ENCODE measurements around the gene TMOD2.

Gene TMOD2

DNA sequence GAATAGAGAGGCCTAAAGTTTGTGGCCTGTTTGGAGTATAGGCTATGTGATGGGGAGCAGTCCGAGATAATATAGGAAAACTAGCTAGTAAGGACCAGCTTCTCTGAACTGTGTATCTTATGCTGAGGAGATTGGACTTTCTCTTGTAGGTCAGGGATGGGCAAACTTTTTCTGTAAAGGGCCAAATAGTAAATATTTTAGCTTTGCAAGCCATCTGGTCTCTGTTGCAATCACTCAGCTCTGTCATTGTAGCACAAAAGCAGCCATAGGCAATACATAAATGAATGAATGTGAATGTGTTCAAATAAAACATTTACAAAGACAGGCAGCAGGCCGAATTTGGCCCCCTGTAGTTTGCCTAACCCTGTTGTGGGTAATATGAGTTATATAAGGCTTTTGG is 102.6 kb downstream of the TMOD2 start:
- Histone ChIP-seq H3K4me1 (ENCODE audit: control insufficient read depth, insufficient read depth, low read length) (no peaks in the 10 kb centered on the region), H3K27ac (ENCODE audit: insufficient read depth, low read depth, low read length, poor library complexity, severe bottlenecking) (no peak overlapping the region), H3K9me3 (ENCODE audit: control insufficient read depth, low read length) (no peaks in the 10 kb centered on the region), H3K4me3 (ENCODE audit: insufficient read depth, low read depth, low read length) (no peak overlapping the region), H3K27me3 (ENCODE audit: control insufficient read depth, insufficient read depth, low read length, poor library complexity, severe bottlenecking) (no peaks in the 10 kb centered on the region), H3K36me3 (ENCODE audit: control insufficient read depth, insufficient read depth, low read length) (no peaks in the 10 kb centered on the region)
- 62 to 69% methylated on average over 2 of the region's 2 CpGs for WGBS, 2 experiments

DNA sequence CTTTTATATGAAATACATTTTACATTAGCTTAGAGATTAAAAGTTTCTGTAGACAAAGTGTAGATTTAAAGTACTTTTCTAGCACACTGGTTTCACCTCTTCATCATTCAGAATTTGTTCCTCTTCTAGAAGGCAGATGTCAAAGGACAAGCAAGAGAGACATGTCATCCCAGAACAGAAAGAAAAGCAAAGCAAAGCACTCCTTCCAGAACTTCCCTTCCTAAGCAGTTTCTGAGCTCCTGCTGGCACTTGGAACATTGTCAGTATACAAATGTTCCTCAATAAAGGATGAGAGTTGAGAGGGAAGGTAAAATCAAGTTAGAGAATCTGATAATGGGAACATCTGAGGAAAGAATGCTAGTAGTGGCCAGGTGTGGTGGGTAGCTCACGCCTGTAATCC is 104.2 kb downstream of the TMOD2 start:
- H3K4me3 ChIP-seq (ENCODE audit: insufficient read depth, low read depth, low read length) = no peak overlapping the region
- 79 to 84% methylated on average over 1 of the region's 1 CpG for WGBS, 2 experiments

DNA sequence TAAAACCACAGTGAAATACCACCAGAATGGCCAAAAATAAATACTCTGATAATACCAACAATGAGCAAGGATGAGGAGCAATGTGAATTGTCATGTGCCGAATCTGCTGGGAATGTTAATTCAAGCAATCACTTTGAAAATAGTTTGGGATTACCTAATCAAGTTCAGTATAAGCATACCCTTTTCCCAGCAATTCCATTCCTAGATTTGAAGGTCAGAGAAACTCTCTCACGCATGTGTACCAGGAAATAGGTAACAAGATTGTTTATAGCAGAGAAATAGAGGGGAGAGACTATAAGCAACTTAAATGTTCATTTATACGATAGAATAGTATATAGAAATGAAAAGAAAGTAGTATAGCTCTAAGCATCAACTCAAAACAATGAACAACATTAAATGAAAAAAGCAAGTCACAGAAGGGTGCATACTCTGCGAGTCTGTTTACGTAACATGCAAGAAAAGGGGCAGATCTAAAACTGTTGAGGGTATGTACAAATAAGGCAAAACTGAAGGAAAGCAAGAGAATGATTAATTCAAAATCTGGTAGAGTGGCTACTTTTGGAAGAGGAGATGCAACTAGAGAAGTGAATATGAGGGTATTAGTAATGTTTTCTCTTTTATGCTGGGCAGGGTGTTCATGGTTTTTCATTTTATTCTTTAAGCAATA is 105.5 kb downstream of the TMOD2 start:
- Histone ChIP-seq H3K4me3 (ENCODE audit: insufficient read depth, low read depth, low read length) (no peak overlapping the region), H3K9me3 (ENCODE audit: control insufficient read depth, low read length) (no peaks in the 10 kb centered on the region), H3K27ac (ENCODE audit: insufficient read depth, low read depth, low read length, poor library complexity, severe bottlenecking) (no peak overlapping the region), H3K36me3 (ENCODE audit: control insufficient read depth, insufficient read depth, low read length) (no peaks in the 10 kb centered on the region), H3K4me1 (ENCODE audit: control insufficient read depth, insufficient read depth, low read length) (no peaks in the 10 kb centered on the region), H3K27me3 (ENCODE audit: control insufficient read depth, insufficient read depth, low read length, poor library complexity, severe bottlenecking) (no peaks in the 10 kb centered on the region)
- WGBS, 2 experiments = 93 to 95% methylated on average over 3 to 5 of the region's 5 CpGs

More for the DNA sequence above, 104.2 kb downstream of the TMOD2 start:
- Histone ChIP-seq H3K9me3 (ENCODE audit: control insufficient read depth, low read length) (no peaks in the 10 kb centered on the region), H3K27me3 (ENCODE audit: control insufficient read depth, insufficient read depth, low read length, poor library complexity, severe bottlenecking) (no peaks in the 10 kb centered on the region), H3K36me3 (ENCODE audit: control insufficient read depth, insufficient read depth, low read length) (no peaks in the 10 kb centered on the region), H3K27ac (ENCODE audit: insufficient read depth, low read depth, low read length, poor library complexity, severe bottlenecking) (no peak overlapping the region), H3K4me1 (ENCODE audit: control insufficient read depth, insufficient read depth, low read length) (no peaks in the 10 kb centered on the region)

DNA sequence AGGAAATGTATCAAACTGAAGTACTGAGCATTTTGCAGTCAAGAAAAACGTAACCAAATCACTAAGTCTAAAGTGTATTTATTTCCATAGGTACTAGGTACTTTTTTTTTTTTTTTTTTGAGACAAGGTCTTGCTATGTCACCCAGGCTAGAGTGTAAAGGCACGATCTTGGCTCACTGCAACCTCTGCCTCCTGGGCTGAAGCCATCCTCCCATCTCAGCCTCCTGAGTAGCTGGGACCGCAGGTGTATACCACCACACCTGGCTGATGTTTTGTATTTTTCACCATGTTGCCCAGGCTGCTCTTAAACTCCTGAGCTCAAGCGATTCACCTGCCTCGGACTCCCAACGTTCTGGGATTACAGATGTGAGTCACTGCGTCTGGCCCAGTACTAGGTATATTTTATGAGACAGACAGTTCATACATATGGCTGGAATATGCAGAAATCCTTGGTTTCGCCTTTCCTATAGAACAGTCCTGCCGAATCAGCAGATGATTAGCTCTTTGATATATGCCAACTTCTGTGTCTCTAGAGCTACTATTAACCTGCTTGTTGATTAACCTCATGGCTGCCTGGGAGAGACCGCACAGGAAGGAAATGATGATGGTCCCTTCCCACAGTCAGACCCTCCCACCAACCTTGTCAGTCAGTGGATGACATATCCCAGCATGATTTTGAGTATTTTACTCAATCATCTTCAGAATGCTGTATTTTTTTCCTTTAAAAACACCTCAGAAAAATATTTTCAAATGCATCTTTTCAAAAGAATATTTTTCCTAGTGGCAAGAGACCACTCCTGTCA is 110.4 kb downstream of the TMOD2 start:
- Histone ChIP-seq H3K27ac (ENCODE audit: insufficient read depth, low read depth, low read length, poor library complexity, severe bottlenecking) (no peak overlapping the region), H3K27me3 (ENCODE audit: control insufficient read depth, insufficient read depth, low read length, poor library complexity, severe bottlenecking) (no peaks in the 10 kb centered on the region), H3K36me3 (ENCODE audit: control insufficient read depth, insufficient read depth, low read length) (peaks cover 5% of the 10 kb centered on the region), H3K4me3 (ENCODE audit: insufficient read depth, low read depth, low read length) (no peak overlapping the region), H3K9me3 (ENCODE audit: control insufficient read depth, low read length) (no peaks in the 10 kb centered on the region), H3K4me1 (ENCODE audit: control insufficient read depth, insufficient read depth, low read length) (no peaks in the 10 kb centered on the region)
- 92 to 94% methylated on average over 9 to 10 of the region's 10 CpGs for WGBS, 2 experiments

DNA sequence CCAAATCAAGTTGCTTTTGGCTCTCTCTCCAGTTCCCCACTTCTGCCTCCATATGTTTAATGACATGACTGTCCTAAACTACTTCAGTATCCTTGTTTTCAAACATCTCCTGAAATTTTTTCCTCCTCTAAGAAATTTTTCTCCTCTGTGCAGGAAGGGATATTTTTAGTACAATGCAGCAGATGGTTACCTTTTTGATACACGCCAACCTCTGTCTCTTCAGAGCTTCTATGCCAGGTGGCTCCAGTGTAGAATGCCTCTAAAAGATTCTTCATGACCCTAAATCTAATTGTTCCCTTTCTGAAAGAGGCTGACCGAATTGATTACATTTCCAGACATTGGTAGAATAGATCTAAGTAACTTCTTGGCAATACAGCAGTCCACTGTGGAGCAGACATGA is 111.7 kb downstream of the TMOD2 start:
- no peak overlapping the region for H3K27ac ChIP-seq (ENCODE audit: insufficient read depth, low read depth, low read length, poor library complexity, severe bottlenecking)
- H3K36me3 ChIP-seq (ENCODE audit: control insufficient read depth, insufficient read depth, low read length) = peaks cover 5% of the 10 kb centered on the region
- no peak overlapping the region for H3K4me3 ChIP-seq (ENCODE audit: insufficient read depth, low read depth, low read length)
- 89 to 97% methylated on average over 2 of the region's 2 CpGs for WGBS, 2 experiments
- no peaks in the 10 kb centered on the region for H3K27me3 ChIP-seq (ENCODE audit: control insufficient read depth, insufficient read depth, low read length, poor library complexity, severe bottlenecking)
- H3K9me3 ChIP-seq (ENCODE audit: control insufficient read depth, low read length) = no peaks in the 10 kb centered on the region
- no peaks in the 10 kb centered on the region for H3K4me1 ChIP-seq (ENCODE audit: control insufficient read depth, insufficient read depth, low read length)

DNA sequence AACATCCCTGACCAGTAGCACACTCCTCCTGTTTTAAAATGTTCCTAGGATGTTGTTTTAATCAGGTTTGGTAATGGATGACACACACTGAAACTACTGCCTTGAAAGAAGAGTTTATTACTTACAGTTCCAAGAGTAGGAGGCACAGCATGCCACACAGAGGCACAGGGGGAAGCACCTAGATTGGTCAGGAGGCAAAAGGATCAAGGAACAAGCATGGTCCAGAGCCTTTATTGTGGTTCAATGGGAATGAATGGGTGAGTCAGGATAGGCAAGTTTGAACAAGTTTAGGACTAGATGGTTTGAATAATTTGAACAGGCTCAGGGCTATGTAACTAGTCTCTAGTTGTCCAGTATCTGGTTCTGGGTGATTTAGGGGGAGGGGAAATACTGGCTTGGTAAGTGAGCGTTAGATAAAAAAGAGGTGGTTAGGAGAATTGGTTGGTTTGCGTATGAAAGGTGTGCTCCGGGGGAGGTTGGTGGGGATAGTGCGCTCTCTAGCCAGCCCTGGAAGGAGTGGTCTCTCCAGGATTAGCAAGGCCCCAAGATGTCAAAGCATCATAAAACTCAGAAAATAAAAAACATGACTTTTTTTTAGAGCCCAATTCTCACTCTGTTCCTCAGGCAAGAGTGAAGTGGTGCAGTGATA is 113.1 kb downstream of the TMOD2 start:
- H3K27me3 ChIP-seq (ENCODE audit: control insufficient read depth, insufficient read depth, low read length, poor library complexity, severe bottlenecking) = no peaks in the 10 kb centered on the region
- no peak overlapping the region for H3K4me3 ChIP-seq (ENCODE audit: insufficient read depth, low read depth, low read length)
- no peaks in the 10 kb centered on the region for H3K4me1 ChIP-seq (ENCODE audit: control insufficient read depth, insufficient read depth, low read length)
- WGBS, 2 experiments = 77 to 82% methylated on average over 4 of the region's 4 CpGs
- no peaks in the 10 kb centered on the region for H3K9me3 ChIP-seq (ENCODE audit: control insufficient read depth, low read length)
- no peak overlapping the region for H3K27ac ChIP-seq (ENCODE audit: insufficient read depth, low read depth, low read length, poor library complexity, severe bottlenecking)
- peaks cover 5% of the 10 kb centered on the region for H3K36me3 ChIP-seq (ENCODE audit: control insufficient read depth, insufficient read depth, low read length)

DNA sequence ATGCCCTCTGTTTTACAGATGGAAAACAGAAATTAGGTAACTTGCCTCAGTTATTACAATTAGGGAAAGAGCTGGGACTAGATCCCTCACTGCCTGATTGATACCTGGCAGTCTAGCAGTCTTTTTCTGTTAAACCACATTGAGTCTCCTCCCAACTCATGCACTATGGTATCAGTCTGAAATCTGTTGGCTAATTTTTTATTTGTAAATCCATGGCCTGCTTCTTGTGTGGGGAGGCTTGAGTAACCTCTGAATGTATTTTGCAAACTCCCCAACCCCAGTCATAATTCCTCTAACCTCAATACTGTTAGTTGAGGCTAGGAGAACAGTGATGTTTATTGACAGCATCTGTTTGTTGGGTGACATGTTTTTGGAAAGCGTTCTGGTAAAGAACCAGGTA is 113.9 kb downstream of the TMOD2 start:
- no peaks in the 10 kb centered on the region for H3K9me3 ChIP-seq (ENCODE audit: control insufficient read depth, low read length)
- 86 to 93% methylated on average over 1 of the region's 1 CpG for WGBS, 2 experiments
- no peaks in the 10 kb centered on the region for H3K4me1 ChIP-seq (ENCODE audit: control insufficient read depth, insufficient read depth, low read length)
- no peaks in the 10 kb centered on the region for H3K27me3 ChIP-seq (ENCODE audit: control insufficient read depth, insufficient read depth, low read length, poor library complexity, severe bottlenecking)
- H3K36me3 ChIP-seq (ENCODE audit: control insufficient read depth, insufficient read depth, low read length) = peaks cover 5% of the 10 kb centered on the region
- H3K4me3 ChIP-seq (ENCODE audit: insufficient read depth, low read depth, low read length) = no peak overlapping the region
- H3K27ac ChIP-seq (ENCODE audit: insufficient read depth, low read depth, low read length, poor library complexity, severe bottlenecking) = no peak overlapping the region
